K562 (cell line): Measurements from ENCODE around the gene HSPA8. TPM values are rescaled to one million over a fixed set of nuclear protein-coding genes. Genes with fewer than 3 reads are reported as not detected.

ENCODE experiments used
- ARNT ChIP-seq, 2 experiments: fragments of 450-650 bp; IDR thresholded peaks; 2 replicates each; pipeline ENCODE4 v1.6.1; 2016; ENCODE audit warnings: mild to moderate bottlenecking in 1 of 2
- CCNT2 ChIP-seq: IDR thresholded peaks from 2 replicates; pipeline ENCODE4 v1.6.1; 2011; ENCODE audit warnings: borderline replicate concordance, low read depth, mild to moderate bottlenecking, moderate library complexity, mixed read lengths, low read length; ENCODE audit not compliant: insufficient read length; ENCODE audit errors: extremely low read depth
- CHCHD3 ChIP-seq: fragments of 250-450 bp; sonication (Bioruptor Pico); IDR thresholded peaks from 2 replicates; pipeline ENCODE4 v2.1.2; 2022; ENCODE audit warnings: mild to moderate bottlenecking
- CTBP1 ChIP-seq: fragments of 450-650 bp; IDR thresholded peaks from 2 replicates; pipeline ENCODE4 v1.6.1; 2016; ENCODE audit warnings: borderline replicate concordance
- FOS ChIP-seq: IDR thresholded peaks from 3 replicates; pipeline ENCODE4 v1.6.1; 2011; ENCODE audit not compliant: insufficient read length; ENCODE audit errors: extremely low read depth
- GABPA ChIP-seq: fragments of 200-800 bp; sonication (Bioruptor generic); conservative IDR thresholded peaks from 2 replicates; pipeline ENCODE4 v1.6.1; 2016; ENCODE audit warnings: low read depth, missing genetic modification characterization, missing compliant biosample characterization
- NFE2L1 ChIP-seq: fragments of 450-650 bp; IDR thresholded peaks from 2 replicates; pipeline ENCODE4 v1.6.1; 2016; ENCODE audit warnings: missing genetic modification characterization, low read depth, mild to moderate bottlenecking, missing compliant biosample characterization, moderate library complexity, borderline replicate concordance
- SMARCA5 ChIP-seq: fragments of 450-650 bp; IDR thresholded peaks from 2 replicates; pipeline ENCODE4 v1.6.1; 2016
- SMARCC2 ChIP-seq: fragments of 450-650 bp; IDR thresholded peaks from 2 replicates; pipeline ENCODE4 v1.6.1; 2017; ENCODE audit warnings: antibody characterized with exemption, moderate library complexity, mild to moderate bottlenecking, low read depth
- SMARCE1 ChIP-seq: fragments of 450-650 bp; IDR thresholded peaks from 2 replicates; pipeline ENCODE4 v1.7.1; 2016; ENCODE audit warnings: mild to moderate bottlenecking
- TAL1 ChIP-seq: fragments of 450-650 bp; IDR thresholded peaks from 2 replicates; pipeline ENCODE4 v1.6.1; 2016; ENCODE audit warnings: mild to moderate bottlenecking
- TCF3 ChIP-seq: sonication (generic); formaldehyde crosslinking; IDR thresholded peaks from 2 replicates; pipeline ENCODE4 v1.4.0; 2020; ENCODE audit warnings: mild to moderate bottlenecking, missing genetic modification reagents
- ZBTB17 ChIP-seq: fragments of 450-650 bp; formaldehyde crosslinking; IDR thresholded peaks from 2 replicates; pipeline ENCODE4 v1.4.0; 2020; ENCODE audit warnings: mild to moderate bottlenecking
- ZKSCAN1 ChIP-seq: fragments of 150-350 bp; IDR thresholded peaks from 2 replicates; pipeline ENCODE4 v1.6.1; 2016; ENCODE audit warnings: low read depth, low read length
- ZNF436 ChIP-seq: fragments of 250-450, 450-650 bp; sonication (Bioruptor Pico); formaldehyde crosslinking; IDR thresholded peaks from 2 replicates; pipeline ENCODE4 v1.7.0; 2020; ENCODE audit warnings: mild to moderate bottlenecking
- ZNF507 ChIP-seq: conservative IDR thresholded peaks from 2 replicates; pipeline ENCODE4 v1.6.1; 2017; ENCODE audit warnings: missing genetic modification characterization, missing compliant biosample characterization
- ZNF707 ChIP-seq: fragments of 250-450 bp; sonication (Bioruptor Pico); conservative IDR thresholded peaks from 2 replicates; pipeline ENCODE4 v1.8.0; 2022; ENCODE audit warnings: inconsistent platforms, mild to moderate bottlenecking, moderate library complexity
- polyA plus RNA-seq, 8 experiments: library from polyadenylated mRNA; depleted of rRNA in 4 of 8; stranded (reverse) in 5 of 8; unstranded in 3 of 8; fragments of >200 nt; fragmentation: Nextera tagmentation in 2 of 8; fragmentation: Illumina TruSeq in 1 of 8; extraction: Ambion mirVana in 2 of 8; extraction: Trizol in 1 of 8; gene quantifications; 2 replicates each; pipeline versions ENCODE4 v1.2.1 to v1.2.3, GENCODE V29; 2011 to 2014; ENCODE audit warnings: inconsistent platforms in 1 of 8, missing spikeins in 1 of 8
- total RNA-seq, 7 experiments: library from RNA; depleted of rRNA in 6 of 7; stranded (reverse); fragments of >200 nt in 6 of 7; fragmentation: Illumina TruSeq in 2 of 7; extraction: Trizol in 2 of 7; gene quantifications; 2 replicates each; pipeline versions ENCODE4 v1.2.1 to v1.2.3, GENCODE V29; 2011 to 2021; ENCODE audit warnings: low replicate concordance in 1 of 7
- TF ChIP-seq, protein P1 (sequence below): fragments of 250-450 bp; sonication (Bioruptor Pico); IDR thresholded peaks from 2 replicates; pipeline ENCODE4 v1.4.0; 2020
- TF ChIP-seq, protein P2 (sequence below): IDR thresholded peaks from 2 replicates; pipeline ENCODE4 v1.6.1; 2011; ENCODE audit warnings: borderline replicate concordance, low read depth, mild to moderate bottlenecking, moderate library complexity, low read length; ENCODE audit not compliant: insufficient read depth, poor library complexity, severe bottlenecking
- TF ChIP-seq, protein P3 (sequence below): fragments of 250-450 bp; sonication (Bioruptor Pico); IDR thresholded peaks from 2 replicates; pipeline ENCODE4 v1.8.0; 2022; ENCODE audit warnings: inconsistent platforms
- TF ChIP-seq, protein P4 (sequence below), 2 experiments: fragments of 200-800 bp in 1 of 2; sonication (Bioruptor generic) in 1 of 2; sonication (generic) in 1 of 2; formaldehyde crosslinking in 1 of 2; IDR thresholded peaks in 1 of 2; conservative IDR thresholded peaks in 1 of 2; 2 replicates each; pipeline versions ENCODE4 v1.5.0 to v1.6.1; 2016 to 2020; ENCODE audit warnings: missing compliant biosample characterization in 1 of 2, missing genetic modification characterization in 1 of 2, missing genetic modification reagents in 1 of 2

The HSPA8 gene
- total and polyA plus RNA-seq, 9 of the 15 experiments (the other 6 are each of a cell fraction or from before 2014, with no cell fraction given): 1,250 to 3,966 (median 2,773) TPM

DNA sequence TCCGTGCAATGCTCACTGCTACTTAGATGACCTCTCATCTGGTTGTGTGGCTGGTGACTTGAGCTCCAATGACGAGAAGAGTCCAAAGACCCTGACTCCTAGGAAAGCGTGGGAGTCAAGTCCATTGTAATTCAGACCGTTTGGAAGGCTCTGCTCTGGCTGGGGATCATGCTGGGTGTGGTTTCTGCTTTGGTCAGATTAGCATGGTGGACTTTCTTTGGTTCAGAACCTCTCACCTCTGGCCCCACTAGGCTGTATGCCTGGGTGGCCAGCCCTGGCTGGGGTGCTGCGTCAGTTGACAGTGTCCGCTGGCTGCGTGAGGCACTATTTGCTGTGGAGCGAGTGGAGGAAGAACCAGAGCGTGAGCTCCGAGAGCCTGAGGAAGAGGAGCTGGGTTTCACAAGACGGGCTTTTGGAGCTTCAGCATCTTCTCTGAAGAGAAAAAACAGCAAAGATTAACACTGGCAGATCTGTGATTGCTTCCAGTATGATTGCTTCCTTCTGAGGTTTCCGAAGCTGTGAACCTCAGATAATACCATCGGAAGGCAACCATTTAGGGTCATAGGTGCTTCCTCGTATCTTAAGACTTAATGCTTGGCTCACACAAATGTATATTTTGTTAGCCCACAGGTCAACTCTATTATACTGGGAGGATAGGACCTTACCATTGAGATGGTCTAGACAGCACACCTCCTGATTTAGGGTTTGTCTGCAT, 11.6 kb upstream of the HSPA8 start (continued):
- TF ChIP-seq, protein P1, sequence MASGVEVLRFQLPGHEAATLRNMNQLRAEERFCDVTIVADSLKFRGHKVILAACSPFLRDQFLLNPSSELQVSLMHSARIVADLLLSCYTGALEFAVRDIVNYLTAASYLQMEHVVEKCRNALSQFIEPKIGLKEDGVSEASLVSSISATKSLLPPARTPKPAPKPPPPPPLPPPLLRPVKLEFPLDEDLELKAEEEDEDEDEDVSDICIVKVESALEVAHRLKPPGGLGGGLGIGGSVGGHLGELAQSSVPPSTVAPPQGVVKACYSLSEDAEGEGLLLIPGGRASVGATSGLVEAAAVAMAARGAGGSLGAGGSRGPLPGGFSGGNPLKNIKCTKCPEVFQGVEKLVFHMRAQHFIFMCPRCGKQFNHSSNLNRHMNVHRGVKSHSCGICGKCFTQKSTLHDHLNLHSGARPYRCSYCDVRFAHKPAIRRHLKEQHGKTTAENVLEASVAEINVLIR (CRISPR knock-in tag): no peak
- TF ChIP-seq, protein P2, sequence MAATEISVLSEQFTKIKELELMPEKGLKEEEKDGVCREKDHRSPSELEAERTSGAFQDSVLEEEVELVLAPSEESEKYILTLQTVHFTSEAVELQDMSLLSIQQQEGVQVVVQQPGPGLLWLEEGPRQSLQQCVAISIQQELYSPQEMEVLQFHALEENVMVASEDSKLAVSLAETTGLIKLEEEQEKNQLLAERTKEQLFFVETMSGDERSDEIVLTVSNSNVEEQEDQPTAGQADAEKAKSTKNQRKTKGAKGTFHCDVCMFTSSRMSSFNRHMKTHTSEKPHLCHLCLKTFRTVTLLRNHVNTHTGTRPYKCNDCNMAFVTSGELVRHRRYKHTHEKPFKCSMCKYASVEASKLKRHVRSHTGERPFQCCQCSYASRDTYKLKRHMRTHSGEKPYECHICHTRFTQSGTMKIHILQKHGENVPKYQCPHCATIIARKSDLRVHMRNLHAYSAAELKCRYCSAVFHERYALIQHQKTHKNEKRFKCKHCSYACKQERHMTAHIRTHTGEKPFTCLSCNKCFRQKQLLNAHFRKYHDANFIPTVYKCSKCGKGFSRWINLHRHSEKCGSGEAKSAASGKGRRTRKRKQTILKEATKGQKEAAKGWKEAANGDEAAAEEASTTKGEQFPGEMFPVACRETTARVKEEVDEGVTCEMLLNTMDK: no peak
- TF ChIP-seq SMARCE1 (0 out of 2 replicates have a peak, but pooled peaks have one; percentile 26), ZKSCAN1 (peak; percentile 24; the same call in 1 of the 2 replicates), GABPA (tag) (no peak), CTBP1 (peak; percentile 35; the same call in 1 of the 2 replicates), FOS (no peak), TAL1 (peak; percentile 21; the same call in 1 of the 2 replicates), ARNT (IDR thresholded peaks at IDR 0.05) (no peak), ZNF436 (CRISPR knock-in tag) (no peak), TCF3 (CRISPR knock-in tag) (peak; percentile 54), ZBTB17 (CRISPR knock-in tag) (no peak), ZNF707 (CRISPR knock-in tag) (no peak), SMARCC2 (no peak), ZNF507 (no peak), SMARCA5 (no peak), CCNT2 (no peak), CHCHD3 (CRISPR knock-in tag) (no peak), NFE2L1 (no peak)
- TF ChIP-seq, protein P3, sequence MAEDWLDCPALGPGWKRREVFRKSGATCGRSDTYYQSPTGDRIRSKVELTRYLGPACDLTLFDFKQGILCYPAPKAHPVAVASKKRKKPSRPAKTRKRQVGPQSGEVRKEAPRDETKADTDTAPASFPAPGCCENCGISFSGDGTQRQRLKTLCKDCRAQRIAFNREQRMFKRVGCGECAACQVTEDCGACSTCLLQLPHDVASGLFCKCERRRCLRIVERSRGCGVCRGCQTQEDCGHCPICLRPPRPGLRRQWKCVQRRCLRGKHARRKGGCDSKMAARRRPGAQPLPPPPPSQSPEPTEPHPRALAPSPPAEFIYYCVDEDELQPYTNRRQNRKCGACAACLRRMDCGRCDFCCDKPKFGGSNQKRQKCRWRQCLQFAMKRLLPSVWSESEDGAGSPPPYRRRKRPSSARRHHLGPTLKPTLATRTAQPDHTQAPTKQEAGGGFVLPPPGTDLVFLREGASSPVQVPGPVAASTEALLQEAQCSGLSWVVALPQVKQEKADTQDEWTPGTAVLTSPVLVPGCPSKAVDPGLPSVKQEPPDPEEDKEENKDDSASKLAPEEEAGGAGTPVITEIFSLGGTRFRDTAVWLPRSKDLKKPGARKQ: no peak
- TF ChIP-seq, protein P4, sequence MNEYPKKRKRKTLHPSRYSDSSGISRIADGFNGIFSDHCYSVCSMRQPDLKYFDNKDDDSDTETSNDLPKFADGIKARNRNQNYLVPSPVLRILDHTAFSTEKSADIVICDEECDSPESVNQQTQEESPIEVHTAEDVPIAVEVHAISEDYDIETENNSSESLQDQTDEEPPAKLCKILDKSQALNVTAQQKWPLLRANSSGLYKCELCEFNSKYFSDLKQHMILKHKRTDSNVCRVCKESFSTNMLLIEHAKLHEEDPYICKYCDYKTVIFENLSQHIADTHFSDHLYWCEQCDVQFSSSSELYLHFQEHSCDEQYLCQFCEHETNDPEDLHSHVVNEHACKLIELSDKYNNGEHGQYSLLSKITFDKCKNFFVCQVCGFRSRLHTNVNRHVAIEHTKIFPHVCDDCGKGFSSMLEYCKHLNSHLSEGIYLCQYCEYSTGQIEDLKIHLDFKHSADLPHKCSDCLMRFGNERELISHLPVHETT (CRISPR knock-in tag; conservative IDR thresholded peaks at IDR 0.05 in 1 of 2, IDR thresholded peaks at IDR 0.05 in 1 of 2): no peak
